Liver (tissue), 9 donors: ENCODE measurements around the gene C1D. TPM values are rescaled to one million over a fixed set of nuclear protein-coding genes. Genes with fewer than 3 reads are reported as not detected.

ENCODE experiments used
- DNase-seq: peaks from one replicate; pipeline ENCODE4 v3.0.0-alpha.2; 2017; ENCODE audit warnings: low spot score
- H3K27ac ChIP-seq, 2 donors: one replicate each; pipeline ENCODE4 v1.7.0; 2013; ENCODE audit warnings: inconsistent platforms in 2 of 2, low read length in 2 of 2, control low read depth in 1 of 2, low read depth in 1 of 2, mild to moderate bottlenecking in 1 of 2
- H3K27me3 ChIP-seq, 4 donors: one replicate each; pipeline versions ENCODE4 v1.6.1 to v1.7.0; 2013; ENCODE audit warnings: low read length in 3 of 4, inconsistent platforms in 1 of 4, mild to moderate bottlenecking in 1 of 4, moderate library complexity in 1 of 4; ENCODE audit not compliant: control insufficient read depth in 4 of 4, insufficient read depth in 4 of 4
- H3K36me3 ChIP-seq, 4 donors: one replicate each; pipeline versions ENCODE4 v1.6.1 to v1.7.0; 2013; ENCODE audit warnings: low read length in 3 of 4, mild to moderate bottlenecking in 3 of 4, low read depth in 1 of 4, moderate library complexity in 1 of 4; ENCODE audit not compliant: control insufficient read depth in 4 of 4, insufficient read depth in 3 of 4
- H3K4me1 ChIP-seq, 4 donors: one replicate each; pipeline versions ENCODE4 v1.6.1 to v1.7.0; 2013; ENCODE audit warnings: low read length in 3 of 4, mild to moderate bottlenecking in 3 of 4, moderate library complexity in 1 of 4; ENCODE audit not compliant: control insufficient read depth in 4 of 4, insufficient read depth in 4 of 4
- H3K4me3 ChIP-seq, 3 donors: one replicate each; pipeline versions ENCODE4 v1.6.1 to v1.7.0; 2013; ENCODE audit warnings: low read length in 3 of 3, control low read depth in 1 of 3, low read depth in 1 of 3, mild to moderate bottlenecking in 1 of 3
- H3K9ac ChIP-seq, 2 donors: one replicate each; pipeline ENCODE4 v1.7.0; 2013; ENCODE audit warnings: low read length in 2 of 2, mild to moderate bottlenecking in 2 of 2, moderate library complexity in 2 of 2, control low read depth in 1 of 2, low read depth in 1 of 2
- H3K9me3 ChIP-seq, 4 donors: one replicate each; pipeline versions ENCODE4 v1.6.1 to v1.7.0; 2013; ENCODE audit warnings: low read length in 3 of 4; ENCODE audit not compliant: control insufficient read depth in 4 of 4
- EGR1 ChIP-seq, 2 donors: IDR thresholded peaks; 2 replicates each; pipeline ENCODE4 v1.6.1; 2016 to 2018; ENCODE audit warnings: antibody characterized with exemption in 2 of 2, low read depth in 2 of 2
- FOXA1 ChIP-seq: IDR thresholded peaks from 2 replicates; pipeline ENCODE4 v1.6.1; 2016; ENCODE audit warnings: antibody characterized with exemption
- FOXA2 ChIP-seq: IDR thresholded peaks from 2 replicates; pipeline ENCODE4 v1.6.1; 2016; ENCODE audit warnings: antibody characterized with exemption
- GABPA ChIP-seq, 2 donors: IDR thresholded peaks in 1 of 2; conservative IDR thresholded peaks in 1 of 2; 2 replicates each; pipeline ENCODE4 v1.6.1; 2016; ENCODE audit warnings: antibody characterized with exemption in 2 of 2, mild to moderate bottlenecking in 1 of 2, moderate library complexity in 1 of 2
- HNF4A ChIP-seq, 2 donors: conservative IDR thresholded peaks; 2 replicates each; pipeline ENCODE4 v1.6.1; 2016; ENCODE audit warnings: antibody characterized with exemption in 2 of 2, mild to moderate bottlenecking in 2 of 2
- HNF4G ChIP-seq: IDR thresholded peaks from 2 replicates; pipeline ENCODE4 v1.6.1; 2016; ENCODE audit warnings: antibody characterized with exemption
- JUND ChIP-seq, 2 donors: IDR thresholded peaks; 2 replicates each; pipeline ENCODE4 v1.6.1; 2016; ENCODE audit warnings: antibody characterized with exemption in 2 of 2
- MAX ChIP-seq: IDR thresholded peaks from 2 replicates; pipeline ENCODE4 v1.6.1; 2016; ENCODE audit warnings: antibody characterized with exemption
- NR2F2 ChIP-seq: IDR thresholded peaks from 2 replicates; pipeline ENCODE4 v1.6.1; 2016; ENCODE audit warnings: antibody characterized with exemption
- RAD21 ChIP-seq, 2 donors: IDR thresholded peaks; 2 replicates each; pipeline ENCODE4 v1.6.1; 2016; ENCODE audit warnings: antibody characterized with exemption in 2 of 2, mild to moderate bottlenecking in 2 of 2
- REST ChIP-seq: IDR thresholded peaks from 2 replicates; pipeline ENCODE4 v1.6.1; 2016; ENCODE audit warnings: antibody characterized with exemption, mild to moderate bottlenecking
- RXRA ChIP-seq, 2 donors: IDR thresholded peaks; 2 replicates each; pipeline ENCODE4 v1.6.1; 2017 to 2018; ENCODE audit warnings: antibody characterized with exemption in 2 of 2, mild to moderate bottlenecking in 1 of 2
- SP1 ChIP-seq: IDR thresholded peaks from 2 replicates; pipeline ENCODE4 v1.6.1; 2018; ENCODE audit warnings: antibody characterized with exemption, mild to moderate bottlenecking
- TAF1 ChIP-seq: conservative IDR thresholded peaks from 2 replicates; pipeline ENCODE4 v1.6.1; 2016; ENCODE audit warnings: antibody characterized with exemption, mild to moderate bottlenecking
- YY1 ChIP-seq: IDR thresholded peaks from 2 replicates; pipeline ENCODE4 v1.6.1; 2016; ENCODE audit warnings: antibody characterized with exemption, mild to moderate bottlenecking
- WGBS: extraction: QIAGEN DNeasy Blood & Tissue Kit; methylation state at CpG from one replicate; pipeline ENCODE4 v1.1.7; 2013; 5-methylcytosine and 5-hydroxymethylcytosine counted together
- polyA plus RNA-seq, 2 donors: library from polyadenylated mRNA; stranded (reverse) in 1 of 2; unstranded in 1 of 2; fragments of 200-250 nt in 1 of 2; fragments of >200 nt in 1 of 2; fragmentation: Nextera tagmentation in 1 of 2; extraction: Ambion mirVana in 1 of 2; gene quantifications; one replicate each; pipeline versions ENCODE4 v1.2.1 to v1.2.3, GENCODE V29; 2013 to 2015
- total RNA-seq, 2 donors: library from RNA; depleted of rRNA; stranded (reverse); fragments of >200 nt; gene quantifications; one replicate each; pipeline ENCODE4 v1.2.3, GENCODE V29; 2014
- donor health status: healthy.
- donor health status: healthy.
- donor health status: healthy.
- donor health status: healthy.
- donor health status: healthy.

Gene C1D
- total and polyA plus RNA-seq, 4 donors: 15.6 to 31.0 (median 18.9) TPM

DNA sequence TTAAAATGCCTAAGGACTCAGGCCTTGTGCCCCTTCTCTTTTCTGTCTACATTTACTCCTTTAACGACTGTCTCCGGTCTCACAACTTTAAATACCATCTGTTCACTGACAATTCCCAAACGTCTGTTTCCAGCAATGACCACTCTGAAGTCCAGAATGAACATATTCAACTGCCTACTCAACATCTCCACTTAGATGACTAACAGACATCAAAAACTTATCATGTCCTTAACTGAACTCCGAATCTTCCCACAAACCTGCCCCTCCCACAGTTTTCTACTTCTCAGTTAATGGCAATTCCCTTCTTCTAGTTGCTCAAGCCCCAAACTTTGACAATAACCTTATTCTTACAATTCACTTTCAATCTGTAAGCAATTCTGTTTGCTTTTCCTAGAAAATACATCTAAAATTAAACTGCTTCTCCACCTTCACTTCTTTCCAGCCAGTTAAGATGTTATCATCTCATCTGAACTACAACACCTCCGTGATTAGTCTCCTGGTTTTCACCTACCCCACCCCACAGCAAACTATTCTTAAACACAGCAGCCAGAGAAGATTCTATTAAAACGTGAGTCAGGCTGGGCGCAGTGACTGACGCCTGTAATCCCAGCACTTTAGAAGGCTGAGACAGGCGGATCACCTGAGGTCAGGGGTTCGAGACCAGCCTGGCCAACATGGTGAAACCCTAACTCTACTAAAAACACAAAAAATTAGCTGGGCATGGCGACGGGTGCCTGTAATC lies 2.8 kb downstream of the C1D start (continued):
- no peak for TF ChIP-seq SP1
- no peak for TF ChIP-seq MAX
- no peak for TF ChIP-seq TAF1
- TF ChIP-seq NR2F2: no peak
- no peak for TF ChIP-seq YY1
- no peak for TF ChIP-seq FOXA1
- no peak for TF ChIP-seq JUND (IDR thresholded peaks at IDR 0.05)
- TF ChIP-seq EGR1 (IDR thresholded peaks at IDR 0.05; ENCODE audit: low read depth in 2 of 2): no peak

DNA sequence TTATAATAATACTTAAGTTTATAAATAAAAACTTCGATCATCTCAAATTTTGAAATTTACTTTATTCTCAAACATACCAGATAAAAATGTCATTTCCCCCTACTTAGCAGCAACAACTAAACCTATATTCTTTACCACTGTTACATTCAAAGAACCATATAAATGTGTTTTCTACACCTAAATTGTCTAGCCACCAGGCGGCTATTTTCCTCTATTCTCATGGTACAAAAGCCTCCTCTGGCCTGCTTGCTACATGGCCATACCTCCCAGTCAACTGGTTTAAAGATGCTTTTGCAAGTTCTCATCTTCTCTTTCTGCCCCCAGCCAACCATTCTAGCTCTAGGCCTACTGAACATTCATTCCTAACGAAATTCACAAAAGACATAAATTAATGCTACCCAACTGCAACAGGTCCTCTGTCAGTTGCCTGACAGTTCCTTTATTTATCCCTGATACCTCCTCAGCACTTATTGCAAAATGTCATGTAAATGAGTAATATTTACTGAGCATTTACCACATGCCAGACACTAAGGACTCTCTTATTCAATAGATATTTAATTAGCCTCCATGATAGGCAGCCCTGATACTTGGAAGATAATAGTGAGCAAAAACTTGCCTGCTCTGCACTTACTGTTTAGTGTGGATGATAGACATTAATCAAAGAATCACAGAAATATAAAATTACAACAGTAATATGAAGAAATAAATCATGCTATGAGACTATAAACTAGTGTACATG lies 5.0 kb downstream of the C1D start:
- no peaks in the 10 kb centered on the region for H3K27me3 ChIP-seq
- no peaks in the 10 kb centered on the region for H3K9me3 ChIP-seq
- H3K36me3 ChIP-seq: no peaks in the 10 kb centered on the region
- TF ChIP-seq TAF1 (no peak), MAX (no peak)
- DNase-seq: no peak
- H3K27ac ChIP-seq: no peak overlapping the region
- no peak overlapping the region for H3K9ac ChIP-seq
- 95% methylated on average over 3 of the region's 3 CpGs for WGBS
- H3K4me1 ChIP-seq: peaks cover 0 to 24% (median 16%) of the 10 kb centered on the region in 4 donors
- no peak overlapping the region for H3K4me3 ChIP-seq

DNA sequence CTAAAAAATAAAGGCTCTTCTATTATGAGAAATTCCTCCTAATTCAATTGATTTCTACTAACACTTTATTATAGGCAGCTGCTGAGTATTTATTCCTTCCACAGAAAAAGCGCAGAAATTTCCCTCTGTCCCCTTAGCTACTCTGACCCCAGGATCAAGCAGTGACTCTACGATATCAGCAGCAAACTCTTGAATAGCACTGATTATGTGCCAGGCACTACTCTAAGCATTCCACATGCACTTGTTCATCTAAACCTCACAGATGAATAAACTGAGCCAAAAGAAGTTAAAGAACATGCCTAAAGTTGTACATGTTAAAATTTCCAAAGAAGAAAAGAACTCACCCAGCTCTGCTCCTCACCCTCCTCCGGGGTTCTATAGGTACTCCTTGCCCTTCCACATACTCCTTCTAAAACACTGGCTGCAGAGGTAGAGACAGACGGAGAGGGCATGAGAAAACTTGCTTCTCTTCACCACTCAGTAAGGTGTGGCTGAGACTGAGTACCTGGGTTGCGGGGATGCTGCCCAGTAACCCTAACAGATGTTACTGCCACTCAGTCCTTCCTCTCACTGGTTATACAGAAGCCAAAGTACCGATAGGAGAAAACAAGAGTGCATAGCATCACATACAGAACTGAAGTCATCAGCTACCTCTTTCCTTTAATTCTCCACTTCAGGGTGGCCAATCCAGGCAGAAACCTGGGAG lies 9.9 kb downstream of the C1D start:
- no peak for DNase-seq
- no peaks in the 10 kb centered on the region for H3K27me3 ChIP-seq
- no peak overlapping the region for H3K4me3 ChIP-seq
- TF ChIP-seq RXRA (IDR thresholded peaks at IDR 0.05): no peak
- TF ChIP-seq RAD21 (IDR thresholded peaks at IDR 0.05): no peak
- TF ChIP-seq NR2F2: no peak
- TF ChIP-seq TAF1: no peak
- no peak for TF ChIP-seq FOXA1
- no peak for TF ChIP-seq YY1
- TF ChIP-seq MAX: no peak
- no peak for TF ChIP-seq REST
- no peak for TF ChIP-seq EGR1 (IDR thresholded peaks at IDR 0.05; ENCODE audit: low read depth in 2 of 2)
- TF ChIP-seq GABPA (IDR thresholded peaks at IDR 0.05 in 1 of 2, conservative IDR thresholded peaks at IDR 0.05 in 1 of 2): no peak
- TF ChIP-seq FOXA2: no peak
- no peak for TF ChIP-seq SP1
- no peak for TF ChIP-seq HNF4A (conservative IDR thresholded peaks at IDR 0.05)
- no peak for TF ChIP-seq HNF4G
- H3K27ac ChIP-seq: no peak overlapping the region
- peaks cover 0 to 5% (median 0%) of the 10 kb centered on the region in 4 donors for H3K4me1 ChIP-seq
- no peaks in the 10 kb centered on the region for H3K9me3 ChIP-seq
- no peak overlapping the region for H3K9ac ChIP-seq
- WGBS: 91% methylated on average over 6 of the region's 6 CpGs
- no peaks in the 10 kb centered on the region for H3K36me3 ChIP-seq
